WTC11 (cell line): ENCODE results near the gene CACHD1. TPM values are rescaled to one million over a fixed set of nuclear protein-coding genes. Genes with fewer than 3 reads are reported as not detected.

Source experiments
- ATAC-seq: fragments of 200-7000 bp; cut with Tn5 transposase; 2 replicates; pipeline ENCODE4 v1.10.0; 2021; ENCODE audit warnings: mild to moderate bottlenecking, moderate library complexity
- CTCF ChIA-PET: fragments of 300-600 bp; sonication (Branson Sonifier 250); formaldehyde crosslinking; loops from one replicate; lab custom pipeline; 2021; ENCODE audit warnings: antibody characterized with exemption; lab: Charles Lee
- POLR2A ChIA-PET: fragments of 350-600 bp; sonication (Branson Sonifier 250); formaldehyde crosslinking; loops from one replicate; lab custom pipeline; 2021; ENCODE audit warnings: antibody characterized with exemption; lab: Charles Lee
- DNase-seq: peaks from one replicate; pipeline ENCODE4 v3.0.0; 2021; ENCODE audit warnings: low spot score
- H3K27ac Mint-ChIP-seq: 2 replicates; pipeline ENCODE4 v1.8.0; 2021; ENCODE audit warnings: mixed read lengths
- H3K27me3 Mint-ChIP-seq: 2 replicates; pipeline ENCODE4 v1.8.0; 2021; ENCODE audit warnings: low read depth, mild to moderate bottlenecking, moderate library complexity, mixed read lengths
- H3K36me3 Mint-ChIP-seq: 2 replicates; pipeline ENCODE4 v1.8.0; 2021; ENCODE audit warnings: mixed read lengths
- H3K4me1 Mint-ChIP-seq: 2 replicates; pipeline ENCODE4 v1.8.0; 2022; ENCODE audit warnings: mixed read lengths
- H3K4me3 Mint-ChIP-seq: 2 replicates; pipeline ENCODE4 v1.8.0; 2021; ENCODE audit warnings: mild to moderate bottlenecking, moderate library complexity, mixed read lengths
- H3K9me3 Mint-ChIP-seq: 2 replicates; pipeline ENCODE4 v1.8.0; 2021; ENCODE audit warnings: mixed read lengths
- ATF1 ChIP-seq: sonication (generic); formaldehyde crosslinking; IDR thresholded peaks from 2 replicates; pipeline ENCODE4 v1.8.1; 2023; ENCODE audit warnings: mild to moderate bottlenecking, moderate library complexity, missing genetic modification reagents
- CBFB ChIP-seq: sonication (generic); formaldehyde crosslinking; IDR thresholded peaks from 2 replicates; pipeline ENCODE4 v1.8.1; 2022; ENCODE audit warnings: mild to moderate bottlenecking, low read depth, missing genetic modification reagents
- CREM ChIP-seq: sonication (generic); formaldehyde crosslinking; IDR thresholded peaks from 2 replicates; pipeline ENCODE4 v1.8.1; 2022; ENCODE audit warnings: mild to moderate bottlenecking, missing genetic modification reagents, moderate library complexity
- E2F4 ChIP-seq: sonication (generic); formaldehyde crosslinking; IDR thresholded peaks from 2 replicates; pipeline ENCODE4 v1.8.1; 2022; ENCODE audit warnings: low read depth, mild to moderate bottlenecking, moderate library complexity, missing genetic modification reagents, borderline replicate concordance
- EMX1 ChIP-seq: fragments of 250-450 bp; sonication (Bioruptor Pico); IDR thresholded peaks from 2 replicates; pipeline ENCODE4 v1.8.0; 2021; ENCODE audit warnings: mild to moderate bottlenecking
- ETV6 ChIP-seq: sonication (generic); formaldehyde crosslinking; IDR thresholded peaks from 2 replicates; pipeline ENCODE4 v1.8.1; 2022; ENCODE audit warnings: mild to moderate bottlenecking, missing genetic modification reagents
- FOXJ3 ChIP-seq: sonication (generic); formaldehyde crosslinking; IDR thresholded peaks from 2 replicates; pipeline ENCODE4 v1.9.0; 2021; ENCODE audit warnings: missing genetic modification reagents, mild to moderate bottlenecking, borderline replicate concordance
- FOXK1 ChIP-seq: sonication (generic); formaldehyde crosslinking; IDR thresholded peaks from 2 replicates; pipeline ENCODE4 v1.8.0; 2022; ENCODE audit warnings: mild to moderate bottlenecking, moderate library complexity, missing genetic modification reagents
- JAZF1 ChIP-seq: fragments of 250-450 bp; sonication (Bioruptor Pico); IDR thresholded peaks from 2 replicates; pipeline ENCODE4 v1.9.0; 2021; ENCODE audit warnings: moderate library complexity, mild to moderate bottlenecking, inconsistent platforms
- JUN ChIP-seq: sonication (generic); formaldehyde crosslinking; IDR thresholded peaks from 2 replicates; pipeline ENCODE4 v1.8.0; 2023; ENCODE audit warnings: mild to moderate bottlenecking, missing genetic modification reagents
- RELA ChIP-seq: sonication (generic); formaldehyde crosslinking; IDR thresholded peaks from 2 replicates; pipeline ENCODE4 v1.8.1; 2022; ENCODE audit warnings: missing genetic modification reagents, mild to moderate bottlenecking, borderline replicate concordance
- RORB ChIP-seq: fragments of 250-450 bp; sonication (Bioruptor Pico); IDR thresholded peaks from 2 replicates; pipeline ENCODE4 v1.9.0; 2021; ENCODE audit warnings: mild to moderate bottlenecking
- ZNF121 ChIP-seq: sonication (generic); formaldehyde crosslinking; IDR thresholded peaks from 2 replicates; pipeline ENCODE4 v1.8.0; 2023; ENCODE audit warnings: missing genetic modification reagents
- ZNF232 ChIP-seq: sonication (generic); formaldehyde crosslinking; IDR thresholded peaks from 2 replicates; pipeline ENCODE4 v1.8.0; 2022; ENCODE audit warnings: mild to moderate bottlenecking, missing genetic modification reagents
- ZNF423 ChIP-seq: fragments of 250-450 bp; sonication (Bioruptor Pico); IDR thresholded peaks from 2 replicates; pipeline ENCODE4 v2.1.2; 2022; ENCODE audit warnings: mild to moderate bottlenecking, moderate library complexity
- total RNA-seq: library from RNA; stranded (reverse); gene quantifications from 3 replicates; pipeline ENCODE4 v1.2.3, GENCODE V29; 2021
- TF ChIP-seq, protein P1 (sequence below): sonication (generic); formaldehyde crosslinking; IDR thresholded peaks from 2 replicates; pipeline ENCODE4 v1.8.0; 2022; ENCODE audit warnings: missing genetic modification reagents
- TF ChIP-seq, protein P2 (sequence below): fragments of 250-450 bp; sonication (Bioruptor Pico); IDR thresholded peaks from 2 replicates; pipeline ENCODE4 v1.9.0; 2021; ENCODE audit warnings: moderate library complexity, mild to moderate bottlenecking, inconsistent platforms, borderline replicate concordance
- TF ChIP-seq, protein P3 (sequence below): sonication (generic); formaldehyde crosslinking; IDR thresholded peaks from 2 replicates; pipeline ENCODE4 v1.8.0; 2022; ENCODE audit warnings: mild to moderate bottlenecking, missing genetic modification reagents
- TF ChIP-seq, protein P4 (sequence below): sonication (generic); formaldehyde crosslinking; IDR thresholded peaks from 2 replicates; pipeline ENCODE4 v1.8.1; 2023; ENCODE audit warnings: mild to moderate bottlenecking, moderate library complexity, missing genetic modification reagents
- TF ChIP-seq, protein P5 (sequence below): fragments of 250-450 bp; sonication (Bioruptor Pico); IDR thresholded peaks from 2 replicates; pipeline ENCODE4 v2.1.2; 2022; ENCODE audit warnings: mild to moderate bottlenecking, moderate library complexity
- TF ChIP-seq, protein P6 (sequence below): fragments of 200-600 bp; IDR thresholded peaks from 2 replicates; pipeline ENCODE4 v1.8.0; 2022; ENCODE audit warnings: antibody characterized with exemption

CACHD1 gene
- total RNA-seq, 1 experiment from 2014 or later: 26.3 TPM

GRCh38 chr1:64437453-64437852 is 32.5 kb upstream of the CACHD1 start:
- H3K4me1 Mint-ChIP-seq: peaks cover 21% of the 10 kb centered on the region
- TF ChIP-seq, protein P1, sequence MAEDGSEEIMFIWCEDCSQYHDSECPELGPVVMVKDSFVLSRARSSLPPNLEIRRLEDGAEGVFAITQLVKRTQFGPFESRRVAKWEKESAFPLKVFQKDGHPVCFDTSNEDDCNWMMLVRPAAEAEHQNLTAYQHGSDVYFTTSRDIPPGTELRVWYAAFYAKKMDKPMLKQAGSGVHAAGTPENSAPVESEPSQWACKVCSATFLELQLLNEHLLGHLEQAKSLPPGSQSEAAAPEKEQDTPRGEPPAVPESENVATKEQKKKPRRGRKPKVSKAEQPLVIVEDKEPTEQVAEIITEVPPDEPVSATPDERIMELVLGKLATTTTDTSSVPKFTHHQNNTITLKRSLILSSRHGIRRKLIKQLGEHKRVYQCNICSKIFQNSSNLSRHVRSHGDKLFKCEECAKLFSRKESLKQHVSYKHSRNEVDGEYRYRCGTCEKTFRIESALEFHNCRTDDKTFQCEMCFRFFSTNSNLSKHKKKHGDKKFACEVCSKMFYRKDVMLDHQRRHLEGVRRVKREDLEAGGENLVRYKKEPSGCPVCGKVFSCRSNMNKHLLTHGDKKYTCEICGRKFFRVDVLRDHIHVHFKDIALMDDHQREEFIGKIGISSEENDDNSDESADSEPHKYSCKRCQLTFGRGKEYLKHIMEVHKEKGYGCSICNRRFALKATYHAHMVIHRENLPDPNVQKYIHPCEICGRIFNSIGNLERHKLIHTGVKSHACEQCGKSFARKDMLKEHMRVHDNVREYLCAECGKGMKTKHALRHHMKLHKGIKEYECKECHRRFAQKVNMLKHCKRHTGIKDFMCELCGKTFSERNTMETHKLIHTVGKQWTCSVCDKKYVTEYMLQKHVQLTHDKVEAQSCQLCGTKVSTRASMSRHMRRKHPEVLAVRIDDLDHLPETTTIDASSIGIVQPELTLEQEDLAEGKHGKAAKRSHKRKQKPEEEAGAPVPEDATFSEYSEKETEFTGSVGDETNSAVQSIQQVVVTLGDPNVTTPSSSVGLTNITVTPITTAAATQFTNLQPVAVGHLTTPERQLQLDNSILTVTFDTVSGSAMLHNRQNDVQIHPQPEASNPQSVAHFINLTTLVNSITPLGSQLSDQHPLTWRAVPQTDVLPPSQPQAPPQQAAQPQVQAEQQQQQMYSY (CRISPR knock-in tag): no peak
- TF ChIP-seq CBFB (CRISPR knock-in tag): no peak
- TF ChIP-seq ETV6 (CRISPR knock-in tag): no peak
- H3K9me3 Mint-ChIP-seq: 0 out of 2 replicates have a peak, but pooled peaks cover 5% of the 10 kb centered on the region
- no peak overlapping the region for H3K4me3 Mint-ChIP-seq
- CTCF ChIA-PET: no interaction called here
- H3K27ac Mint-ChIP-seq: no peak overlapping the region
- H3K36me3 Mint-ChIP-seq: no peaks in the 10 kb centered on the region
- POLR2A ChIA-PET: no interaction called here
- H3K27me3 Mint-ChIP-seq: no peaks in the 10 kb centered on the region; the same call in 1 of the 2 replicates
- ATAC-seq: no peak
- DNase-seq: no peak

- ATAC-seq: no peak
- POLR2A ChIA-PET: no interaction called here
- DNase-seq: no peak
- CTCF ChIA-PET: no interaction called here
- peaks cover 3% of the 10 kb centered on the region; the same call in 1 of the 2 replicates for H3K4me1 Mint-ChIP-seq
- no peak for TF ChIP-seq RELA (CRISPR knock-in tag)
- TF ChIP-seq EMX1: no peak
- TF ChIP-seq E2F4: no peak
- TF ChIP-seq ZNF423: no peak
- no peak for TF ChIP-seq RORB (CRISPR knock-in tag)
- TF ChIP-seq JUN (CRISPR knock-in tag): no peak
- TF ChIP-seq ZNF232 (CRISPR knock-in tag): no peak
- TF ChIP-seq JAZF1 (CRISPR knock-in tag): no peak
- TF ChIP-seq, protein P2, sequence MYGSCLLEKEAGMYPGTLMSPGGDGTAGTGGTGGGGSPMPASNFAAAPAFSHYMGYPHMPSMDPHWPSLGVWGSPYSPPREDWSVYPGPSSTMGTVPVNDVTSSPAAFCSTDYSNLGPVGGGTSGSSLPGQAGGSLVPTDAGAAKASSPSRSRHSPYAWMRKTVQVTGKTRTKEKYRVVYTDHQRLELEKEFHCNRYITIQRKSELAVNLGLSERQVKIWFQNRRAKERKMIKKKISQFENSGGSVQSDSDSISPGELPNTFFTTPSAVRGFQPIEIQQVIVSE: no peak
- TF ChIP-seq, protein P3, sequence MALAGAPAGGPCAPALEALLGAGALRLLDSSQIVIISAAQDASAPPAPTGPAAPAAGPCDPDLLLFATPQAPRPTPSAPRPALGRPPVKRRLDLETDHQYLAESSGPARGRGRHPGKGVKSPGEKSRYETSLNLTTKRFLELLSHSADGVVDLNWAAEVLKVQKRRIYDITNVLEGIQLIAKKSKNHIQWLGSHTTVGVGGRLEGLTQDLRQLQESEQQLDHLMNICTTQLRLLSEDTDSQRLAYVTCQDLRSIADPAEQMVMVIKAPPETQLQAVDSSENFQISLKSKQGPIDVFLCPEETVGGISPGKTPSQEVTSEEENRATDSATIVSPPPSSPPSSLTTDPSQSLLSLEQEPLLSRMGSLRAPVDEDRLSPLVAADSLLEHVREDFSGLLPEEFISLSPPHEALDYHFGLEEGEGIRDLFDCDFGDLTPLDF (CRISPR knock-in tag): no peak
- no peak for TF ChIP-seq ATF1 (CRISPR knock-in tag)
- TF ChIP-seq CBFB (CRISPR knock-in tag): no peak
- no peak for TF ChIP-seq CREM (CRISPR knock-in tag)
- TF ChIP-seq, all 79 proteins: peak for 0
- no peak overlapping the region for H3K27ac Mint-ChIP-seq
- no peak overlapping the region for H3K4me3 Mint-ChIP-seq
- no peaks in the 10 kb centered on the region; the same call in 1 of the 2 replicates for H3K27me3 Mint-ChIP-seq
- H3K36me3 Mint-ChIP-seq: no peaks in the 10 kb centered on the region
- H3K9me3 Mint-ChIP-seq: peaks cover 11% of the 10 kb centered on the region; the same call in 1 of the 2 replicates
Observed at GRCh38 chr1:64440183-64440826, 29.6 kb upstream of the CACHD1 start.

- DNase-seq (no peak), ATAC-seq (no peak)
- Mint-ChIP-seq H3K4me1 (0 out of 2 replicates have a peak, but pooled peaks cover 4% of the 10 kb centered on the region), H3K36me3 (no peaks in the 10 kb centered on the region), H3K9me3 (0 out of 2 replicates have a peak, but pooled peaks cover 4% of the 10 kb centered on the region), H3K27me3 (peaks cover 6% of the 10 kb centered on the region), H3K4me3 (no peak overlapping the region), H3K27ac (no peak overlapping the region)
- ChIA-PET POLR2A (no interaction called here), CTCF (no interaction called here)
- TF ChIP-seq FOXK1 (CRISPR knock-in tag) (no peak), FOXJ3 (no peak), ZNF121 (CRISPR knock-in tag) (no peak)
- TF ChIP-seq, protein P4, sequence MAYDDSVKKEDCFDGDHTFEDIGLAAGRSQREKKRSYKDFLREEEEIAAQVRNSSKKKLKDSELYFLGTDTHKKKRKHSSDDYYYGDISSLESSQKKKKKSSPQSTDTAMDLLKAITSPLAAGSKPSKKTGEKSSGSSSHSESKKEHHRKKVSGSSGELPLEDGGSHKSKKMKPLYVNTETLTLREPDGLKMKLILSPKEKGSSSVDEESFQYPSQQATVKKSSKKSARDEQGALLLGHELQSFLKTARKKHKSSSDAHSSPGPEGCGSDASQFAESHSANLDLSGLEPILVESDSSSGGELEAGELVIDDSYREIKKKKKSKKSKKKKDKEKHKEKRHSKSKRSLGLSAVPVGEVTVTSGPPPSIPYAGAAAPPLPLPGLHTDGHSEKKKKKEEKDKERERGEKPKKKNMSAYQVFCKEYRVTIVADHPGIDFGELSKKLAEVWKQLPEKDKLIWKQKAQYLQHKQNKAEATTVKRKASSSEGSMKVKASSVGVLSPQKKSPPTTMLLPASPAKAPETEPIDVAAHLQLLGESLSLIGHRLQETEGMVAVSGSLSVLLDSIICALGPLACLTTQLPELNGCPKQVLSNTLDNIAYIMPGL (CRISPR knock-in tag): no peak
- TF ChIP-seq, protein P5, sequence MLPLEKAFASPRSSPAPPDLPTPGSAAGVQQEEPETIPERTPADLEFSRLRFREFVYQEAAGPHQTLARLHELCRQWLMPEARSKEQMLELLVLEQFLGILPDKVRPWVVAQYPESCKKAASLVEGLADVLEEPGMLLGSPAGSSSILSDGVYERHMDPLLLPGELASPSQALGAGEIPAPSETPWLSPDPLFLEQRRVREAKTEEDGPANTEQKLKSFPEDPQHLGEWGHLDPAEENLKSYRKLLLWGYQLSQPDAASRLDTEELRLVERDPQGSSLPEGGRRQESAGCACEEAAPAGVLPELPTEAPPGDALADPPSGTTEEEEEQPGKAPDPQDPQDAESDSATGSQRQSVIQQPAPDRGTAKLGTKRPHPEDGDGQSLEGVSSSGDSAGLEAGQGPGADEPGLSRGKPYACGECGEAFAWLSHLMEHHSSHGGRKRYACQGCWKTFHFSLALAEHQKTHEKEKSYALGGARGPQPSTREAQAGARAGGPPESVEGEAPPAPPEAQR (CRISPR knock-in tag): no peak
- TF ChIP-seq, protein P6, sequence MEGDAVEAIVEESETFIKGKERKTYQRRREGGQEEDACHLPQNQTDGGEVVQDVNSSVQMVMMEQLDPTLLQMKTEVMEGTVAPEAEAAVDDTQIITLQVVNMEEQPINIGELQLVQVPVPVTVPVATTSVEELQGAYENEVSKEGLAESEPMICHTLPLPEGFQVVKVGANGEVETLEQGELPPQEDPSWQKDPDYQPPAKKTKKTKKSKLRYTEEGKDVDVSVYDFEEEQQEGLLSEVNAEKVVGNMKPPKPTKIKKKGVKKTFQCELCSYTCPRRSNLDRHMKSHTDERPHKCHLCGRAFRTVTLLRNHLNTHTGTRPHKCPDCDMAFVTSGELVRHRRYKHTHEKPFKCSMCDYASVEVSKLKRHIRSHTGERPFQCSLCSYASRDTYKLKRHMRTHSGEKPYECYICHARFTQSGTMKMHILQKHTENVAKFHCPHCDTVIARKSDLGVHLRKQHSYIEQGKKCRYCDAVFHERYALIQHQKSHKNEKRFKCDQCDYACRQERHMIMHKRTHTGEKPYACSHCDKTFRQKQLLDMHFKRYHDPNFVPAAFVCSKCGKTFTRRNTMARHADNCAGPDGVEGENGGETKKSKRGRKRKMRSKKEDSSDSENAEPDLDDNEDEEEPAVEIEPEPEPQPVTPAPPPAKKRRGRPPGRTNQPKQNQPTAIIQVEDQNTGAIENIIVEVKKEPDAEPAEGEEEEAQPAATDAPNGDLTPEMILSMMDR: no peak
Observed at GRCh38 chr1:64451440-64451839, 18.5 kb upstream of the CACHD1 start.
